Spleen (tissue), 7 donors: ENCODE data around the gene TOMM6.

Experiments used
- CTCF ChIP-seq, 11 experiments: fragments of 200-600 bp in 7 of 11; fragments of 450-650 bp in 4 of 11; sonication (generic) in 4 of 11; IDR thresholded peaks in 8 of 11; conservative IDR thresholded peaks in 3 of 11; 1 replicate in 7 of 11; 2 replicates in 4 of 11; pipeline versions ENCODE4 v1.4.0 to v1.8.0; 2016 to 2021; ENCODE audit warnings: antibody characterized with exemption in 11 of 11, inconsistent platforms in 4 of 11, mild to moderate bottlenecking in 1 of 11
- POLR2AphosphoS5 ChIP-seq, 3 donors: sonication (generic); formaldehyde crosslinking; IDR thresholded peaks; one replicate each; pipeline ENCODE4 v1.5.1; 2017; ENCODE audit warnings: antibody characterized with exemption in 3 of 3
- donor health status: DM: no; HTN: no; CAD: no; lungs with moderate emphysema.
- donor health status: DM: no; HTN: no; CAD: no.
- donor health status: DM: no; HTN: no; CAD: no.

- TF ChIP-seq CTCF (IDR thresholded peaks at IDR 0.05 in 8 of 11, conservative IDR thresholded peaks at IDR 0.05 in 3 of 11) (no peak), POLR2AphosphoS5 (IDR thresholded peaks at IDR 0.05) (no peak)
Observed at GRCh38 chr6:41818271-41819054, 31.0 kb downstream of the TOMM6 start.
